ENCODE data around the gene TUBB6. TPM values are rescaled to one million over a fixed set of nuclear protein-coding genes. Genes with fewer than 3 reads are reported as not detected.

TUBB6 gene
- total and polyA plus RNA-seq, 2 of the 13 experiments (the other 11 are each of a cell fraction or from before 2014, with no cell fraction given) = 9.9 to 28.6 TPM

DNA sequence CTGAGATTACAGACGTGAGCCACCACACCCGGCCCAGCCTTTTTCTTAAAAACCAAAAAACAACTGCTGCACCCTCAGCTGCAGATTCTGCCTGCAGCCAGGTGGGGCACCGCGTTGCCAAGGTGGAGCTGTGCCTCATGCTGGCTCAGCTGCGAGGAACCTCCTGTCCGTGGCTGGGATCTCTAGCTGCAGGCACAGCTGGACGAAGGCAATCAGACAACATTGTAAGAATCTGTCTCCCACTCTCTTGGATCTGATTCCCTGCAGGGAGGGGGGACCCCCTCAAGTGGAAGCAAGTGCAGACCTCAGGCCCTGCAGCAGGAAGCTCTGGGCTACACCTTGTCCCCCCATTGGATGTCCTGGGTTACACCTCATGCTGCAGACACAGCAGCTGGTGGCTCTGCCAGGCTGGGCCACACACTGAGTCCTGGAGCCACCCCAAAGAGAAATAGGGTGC, 29.8 kb upstream of the TUBB6 start (continued):
- TF ChIP-seq ZNF609 (CRISPR knock-in tag; IDR thresholded peaks at IDR 0.05; ENCODE audit: borderline replicate concordance) (0 out of 2 replicates have a peak, but pooled peaks have one; percentile 16), ZNF563 (CRISPR knock-in tag; IDR thresholded peaks at IDR 0.05) (peak; percentile 52; the same call in 1 of the 2 replicates), KDM5B (CRISPR knock-in tag; IDR thresholded peaks at IDR 0.05; ENCODE audit: borderline replicate concordance) (peak; percentile 75), ZNF616 (CRISPR knock-in tag; IDR thresholded peaks at IDR 0.05; ENCODE audit: low read depth) (0 out of 2 replicates have a peak, but pooled peaks have one; percentile 52), ZNF253 (CRISPR knock-in tag; IDR thresholded peaks at IDR 0.05; ENCODE audit: borderline replicate concordance) (0 out of 2 replicates have a peak, but pooled peaks have one; percentile 20), SP5 (CRISPR knock-in tag; IDR thresholded peaks at IDR 0.05; ENCODE audit: borderline replicate concordance, low read depth) (no peak), RNF2 (conservative IDR thresholded peaks at IDR 0.05; ENCODE audit: low read depth) (peak; percentile 56; the same call in 1 of the 2 replicates), CBX5 (CRISPR knock-in tag; IDR thresholded peaks at IDR 0.05; ENCODE audit: borderline replicate concordance) (peak; percentile 33; the same call in 1 of the 2 replicates), ZSCAN12 (CRISPR knock-in tag; IDR thresholded peaks at IDR 0.05) (no peak), GABPB1 (CRISPR knock-in tag; IDR thresholded peaks at IDR 0.05) (0 out of 2 replicates have a peak, but pooled peaks have one; percentile 24), TFDP2 (CRISPR knock-in tag; IDR thresholded peaks at IDR 0.05) (peak; percentile 79; the same call in 1 of the 2 replicates), FOXP4 (CRISPR knock-in tag; IDR thresholded peaks at IDR 0.05) (0 out of 2 replicates have a peak, but pooled peaks have one; percentile 11), ZNF20 (CRISPR knock-in tag; IDR thresholded peaks at IDR 0.05) (no peak)
- TF ChIP-seq, protein P1, sequence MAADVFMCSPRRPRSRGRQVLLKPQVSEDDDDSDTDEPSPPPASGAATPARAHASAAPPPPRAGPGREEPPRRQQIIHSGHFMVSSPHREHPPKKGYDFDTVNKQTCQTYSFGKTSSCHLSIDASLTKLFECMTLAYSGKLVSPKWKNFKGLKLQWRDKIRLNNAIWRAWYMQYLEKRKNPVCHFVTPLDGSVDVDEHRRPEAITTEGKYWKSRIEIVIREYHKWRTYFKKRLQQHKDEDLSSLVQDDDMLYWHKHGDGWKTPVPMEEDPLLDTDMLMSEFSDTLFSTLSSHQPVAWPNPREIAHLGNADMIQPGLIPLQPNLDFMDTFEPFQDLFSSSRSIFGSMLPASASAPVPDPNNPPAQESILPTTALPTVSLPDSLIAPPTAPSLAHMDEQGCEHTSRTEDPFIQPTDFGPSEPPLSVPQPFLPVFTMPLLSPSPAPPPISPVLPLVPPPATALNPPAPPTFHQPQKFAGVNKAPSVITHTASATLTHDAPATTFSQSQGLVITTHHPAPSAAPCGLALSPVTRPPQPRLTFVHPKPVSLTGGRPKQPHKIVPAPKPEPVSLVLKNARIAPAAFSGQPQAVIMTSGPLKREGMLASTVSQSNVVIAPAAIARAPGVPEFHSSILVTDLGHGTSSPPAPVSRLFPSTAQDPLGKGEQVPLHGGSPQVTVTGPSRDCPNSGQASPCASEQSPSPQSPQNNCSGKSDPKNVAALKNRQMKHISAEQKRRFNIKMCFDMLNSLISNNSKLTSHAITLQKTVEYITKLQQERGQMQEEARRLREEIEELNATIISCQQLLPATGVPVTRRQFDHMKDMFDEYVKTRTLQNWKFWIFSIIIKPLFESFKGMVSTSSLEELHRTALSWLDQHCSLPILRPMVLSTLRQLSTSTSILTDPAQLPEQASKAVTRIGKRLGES (CRISPR knock-in tag; IDR thresholded peaks at IDR 0.05; ENCODE audit: borderline replicate concordance) = no peak
- TF ChIP-seq, protein P2, sequence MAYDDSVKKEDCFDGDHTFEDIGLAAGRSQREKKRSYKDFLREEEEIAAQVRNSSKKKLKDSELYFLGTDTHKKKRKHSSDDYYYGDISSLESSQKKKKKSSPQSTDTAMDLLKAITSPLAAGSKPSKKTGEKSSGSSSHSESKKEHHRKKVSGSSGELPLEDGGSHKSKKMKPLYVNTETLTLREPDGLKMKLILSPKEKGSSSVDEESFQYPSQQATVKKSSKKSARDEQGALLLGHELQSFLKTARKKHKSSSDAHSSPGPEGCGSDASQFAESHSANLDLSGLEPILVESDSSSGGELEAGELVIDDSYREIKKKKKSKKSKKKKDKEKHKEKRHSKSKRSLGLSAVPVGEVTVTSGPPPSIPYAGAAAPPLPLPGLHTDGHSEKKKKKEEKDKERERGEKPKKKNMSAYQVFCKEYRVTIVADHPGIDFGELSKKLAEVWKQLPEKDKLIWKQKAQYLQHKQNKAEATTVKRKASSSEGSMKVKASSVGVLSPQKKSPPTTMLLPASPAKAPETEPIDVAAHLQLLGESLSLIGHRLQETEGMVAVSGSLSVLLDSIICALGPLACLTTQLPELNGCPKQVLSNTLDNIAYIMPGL (CRISPR knock-in tag; IDR thresholded peaks at IDR 0.05; ENCODE audit: borderline replicate concordance in 1 of 2, low read depth in 1 of 2) = peak in 1 of 2 experiments; percentile 21; a peak in 1 of 4 replicates

All from HepG2 (cell line).